Suppressor macrophage (primary cell): ENCODE data around the gene RSPH4A.
A peak's percentile ranks its signal among the peaks of the same experiment; 100 is the strongest.
"Not testable (repeated sequence)": the region's sequence is repeated elsewhere in the genome, so short reads cannot be mapped to it uniquely, and the experiment has no call there.

Experiments used
- DNase-seq, 4 experiments: peaks; one replicate each; pipeline ENCODE4 v3.0.0-alpha.2; 2020 to 2022

RSPH4A gene

DNA sequence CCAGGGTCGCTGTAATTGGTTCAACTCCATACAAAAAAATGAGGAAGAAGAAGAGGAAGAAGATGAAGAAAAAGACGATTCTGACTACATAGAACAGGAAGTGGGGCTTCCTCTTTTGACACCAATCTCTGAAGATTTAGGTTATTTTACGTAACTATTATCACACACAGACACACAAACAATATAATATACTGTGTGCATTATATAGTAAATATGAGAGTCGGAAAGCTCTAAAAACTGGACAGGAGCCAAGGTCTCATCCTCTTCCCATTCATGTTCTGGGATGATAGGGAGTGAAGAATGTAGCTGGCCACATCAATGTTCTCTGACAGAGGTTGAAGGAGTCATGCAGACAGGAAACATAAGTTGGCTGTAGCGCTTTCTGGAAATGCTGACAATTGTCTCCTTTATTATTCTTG is 13.3 kb downstream of the RSPH4A start:
- peak in 3 of 4 experiments; percentile 11 to 60 (median 22) for DNase-seq

DNA sequence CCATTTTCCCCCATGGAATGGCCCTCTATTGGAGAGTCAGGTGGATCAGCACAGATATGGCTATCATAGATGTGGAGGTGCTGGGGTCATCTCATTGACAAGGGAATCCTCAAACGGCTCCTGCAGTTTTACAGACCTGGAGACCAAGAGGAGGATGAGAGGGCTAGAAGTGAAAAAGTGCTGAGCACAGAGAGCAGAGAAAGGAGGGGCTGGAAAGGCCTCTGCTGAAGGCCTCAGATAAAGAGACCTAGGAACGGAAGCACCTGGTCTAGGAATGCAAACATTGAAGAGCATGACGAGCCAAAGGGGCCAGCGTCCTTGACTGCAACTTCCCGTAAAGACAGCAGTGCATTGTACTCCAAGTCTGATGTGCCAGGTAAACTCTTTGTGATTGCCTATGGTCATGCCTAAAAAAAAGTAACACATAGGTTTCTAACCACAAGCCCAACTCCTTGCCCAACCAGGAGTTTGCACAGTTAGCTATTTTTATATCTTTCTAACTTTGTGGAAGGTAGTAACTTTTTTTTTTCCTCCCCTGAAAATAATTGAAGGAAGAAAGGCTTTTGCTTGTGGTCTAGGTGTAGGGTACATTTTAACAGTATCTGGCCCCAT is 15.2 kb downstream of the RSPH4A start:
- DNase-seq = no peak

- no peak for DNase-seq
Observed at GRCh38 chr6:116633685-116634084, 17.4 kb downstream of the RSPH4A start.

DNA sequence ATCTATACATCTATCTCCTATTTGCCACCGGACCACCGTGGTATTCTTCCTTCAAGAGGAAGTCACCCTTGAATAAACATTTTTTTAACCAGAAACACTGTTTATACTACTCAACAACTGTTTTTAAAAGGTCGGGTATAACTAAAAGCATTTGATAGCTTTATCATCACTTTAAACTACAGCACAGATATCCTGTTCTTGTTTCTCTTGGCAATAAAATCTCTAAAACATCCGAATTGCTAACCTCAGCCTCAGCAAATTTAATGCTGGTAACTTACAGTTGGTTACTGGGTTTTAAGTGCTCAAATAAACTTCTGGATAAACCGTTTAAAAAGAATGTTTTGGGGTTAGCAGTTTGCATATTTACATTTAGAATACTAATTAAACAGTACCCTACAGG is 31.9 kb downstream of the RSPH4A start:
- no peak for DNase-seq

DNA sequence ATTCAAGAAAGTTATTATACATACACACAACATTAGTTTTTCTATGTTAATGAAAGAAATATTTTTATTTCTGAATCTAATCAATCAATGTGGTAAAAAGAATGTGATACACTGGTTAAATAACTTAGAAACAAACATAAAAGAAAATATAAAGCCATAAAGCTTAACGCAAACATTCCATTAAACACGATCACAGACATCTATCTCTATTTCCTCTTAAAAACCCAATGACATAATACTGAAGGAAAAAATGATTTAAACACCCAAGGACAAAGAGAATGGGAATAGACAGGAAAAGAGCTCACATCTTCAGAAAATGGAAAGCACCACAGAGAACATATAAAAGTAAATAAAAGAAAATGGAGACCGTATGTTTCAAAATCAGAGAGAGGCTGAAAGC is 32.9 kb downstream of the RSPH4A start:
- no peak for DNase-seq

- DNase-seq = no peak
Observed at GRCh38 chr6:116651916-116652315, 35.6 kb downstream of the RSPH4A start.

DNA sequence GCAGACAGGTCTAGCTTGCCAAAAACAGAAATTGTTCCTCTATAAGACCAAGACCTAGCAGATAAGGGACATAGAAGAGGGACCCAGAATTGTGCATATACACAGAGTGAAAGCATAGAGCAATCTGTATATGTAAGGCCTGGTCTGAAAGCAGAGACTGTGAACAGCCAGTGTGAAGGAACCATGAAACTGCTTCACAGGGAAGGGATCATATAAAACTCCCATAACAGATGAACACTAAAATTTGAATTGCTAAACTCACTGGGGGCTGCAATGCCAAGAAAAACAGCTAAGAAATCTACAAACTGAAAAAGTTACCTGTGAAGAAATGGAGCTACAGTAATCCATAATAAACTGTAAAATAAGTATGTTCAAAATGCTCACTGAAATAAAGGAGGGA is 45.3 kb downstream of the RSPH4A start:
- DNase-seq = no peak

DNA sequence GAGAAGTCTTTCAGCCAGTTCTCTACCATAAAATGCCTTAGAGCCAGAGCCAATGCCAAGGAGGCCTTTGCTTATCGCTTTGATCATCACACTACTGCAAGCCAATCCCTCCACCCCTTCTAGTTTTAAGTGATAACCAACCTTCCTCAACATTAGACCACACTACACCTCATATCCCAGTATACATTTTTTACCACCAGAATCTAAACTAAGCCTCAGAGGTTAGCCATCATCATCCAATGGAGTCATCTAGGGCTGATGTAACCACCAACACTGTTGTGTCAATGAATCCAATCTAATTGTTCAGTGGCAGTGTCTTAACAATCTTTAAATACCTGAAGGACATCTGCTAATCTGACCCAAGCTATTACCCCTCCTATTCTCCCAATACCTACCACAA is 45.9 kb downstream of the RSPH4A start:
- no peak for DNase-seq

DNA sequence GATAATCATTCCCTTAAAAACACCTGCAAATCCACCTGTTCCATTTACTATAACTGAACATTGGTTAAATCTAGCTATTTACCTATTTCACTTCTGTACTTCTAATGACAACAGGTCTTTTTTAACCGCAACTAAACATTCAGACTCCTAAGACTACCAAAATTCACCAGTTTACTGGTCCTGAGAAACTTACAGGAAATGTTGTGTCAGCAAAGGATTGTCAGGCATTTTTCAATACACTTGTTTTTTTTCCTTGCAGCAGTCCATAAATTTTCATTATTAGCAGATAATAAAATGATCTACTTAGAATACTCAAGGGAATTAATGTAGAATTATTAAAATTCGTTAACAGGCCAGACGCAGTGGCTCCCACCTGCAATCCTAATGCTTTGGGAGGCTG is 47.0 kb downstream of the RSPH4A start:
- DNase-seq = no peak

- DNase-seq = not testable (repeated sequence)
Observed at GRCh38 chr6:116664169-116664568, 47.9 kb downstream of the RSPH4A start.

DNA sequence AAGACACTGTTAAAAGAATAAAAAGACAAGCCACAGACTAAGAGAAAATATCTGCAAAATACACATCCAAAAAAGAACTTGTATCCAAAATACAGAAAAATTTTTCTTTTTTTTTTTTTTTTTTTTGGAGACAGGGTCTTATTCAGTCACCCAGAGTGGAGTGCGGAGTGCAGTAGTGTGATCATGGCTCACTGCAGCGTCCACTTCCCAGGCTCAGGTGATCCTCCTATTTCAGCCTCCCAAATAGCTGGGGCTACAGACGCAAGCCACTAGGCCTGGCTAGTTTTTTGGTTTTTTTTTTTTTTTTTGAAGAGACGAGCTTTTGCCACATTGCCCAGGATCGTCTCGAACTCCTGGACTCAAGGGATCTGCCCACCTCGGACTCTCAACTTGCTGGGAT is 49.2 kb downstream of the RSPH4A start:
- DNase-seq = no peak

GRCh38 chr6:116666869-116667268 is 50.6 kb downstream of the RSPH4A start:
- no peak for DNase-seq

- DNase-seq = peak; percentile 32 to 67 (median 57)
Observed at GRCh38 chr6:116667623-116668022, 51.3 kb downstream of the RSPH4A start.

- DNase-seq = no peak
Observed at GRCh38 chr6:116672306-116672705, 56.0 kb downstream of the RSPH4A start.

DNA sequence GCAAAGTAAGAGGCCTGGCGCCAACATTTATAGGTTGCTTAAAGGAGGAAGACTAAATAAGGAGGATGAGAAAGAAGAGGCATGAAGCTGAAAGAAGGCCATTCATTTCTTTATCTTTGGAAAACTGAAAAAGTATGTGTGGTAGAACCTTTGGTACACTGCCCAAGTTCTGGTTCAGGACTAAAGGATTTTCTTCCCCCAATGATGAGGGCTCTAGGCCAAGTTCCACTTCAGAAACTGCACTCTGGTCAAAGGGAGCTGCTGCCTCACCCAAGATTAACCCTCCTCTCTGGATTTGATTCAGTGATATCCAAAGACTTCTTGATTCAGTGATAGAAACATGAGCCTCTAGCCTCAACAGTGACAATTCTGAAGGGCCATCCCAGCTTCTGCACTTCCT is 59.7 kb downstream of the RSPH4A start:
- no peak for DNase-seq

DNA sequence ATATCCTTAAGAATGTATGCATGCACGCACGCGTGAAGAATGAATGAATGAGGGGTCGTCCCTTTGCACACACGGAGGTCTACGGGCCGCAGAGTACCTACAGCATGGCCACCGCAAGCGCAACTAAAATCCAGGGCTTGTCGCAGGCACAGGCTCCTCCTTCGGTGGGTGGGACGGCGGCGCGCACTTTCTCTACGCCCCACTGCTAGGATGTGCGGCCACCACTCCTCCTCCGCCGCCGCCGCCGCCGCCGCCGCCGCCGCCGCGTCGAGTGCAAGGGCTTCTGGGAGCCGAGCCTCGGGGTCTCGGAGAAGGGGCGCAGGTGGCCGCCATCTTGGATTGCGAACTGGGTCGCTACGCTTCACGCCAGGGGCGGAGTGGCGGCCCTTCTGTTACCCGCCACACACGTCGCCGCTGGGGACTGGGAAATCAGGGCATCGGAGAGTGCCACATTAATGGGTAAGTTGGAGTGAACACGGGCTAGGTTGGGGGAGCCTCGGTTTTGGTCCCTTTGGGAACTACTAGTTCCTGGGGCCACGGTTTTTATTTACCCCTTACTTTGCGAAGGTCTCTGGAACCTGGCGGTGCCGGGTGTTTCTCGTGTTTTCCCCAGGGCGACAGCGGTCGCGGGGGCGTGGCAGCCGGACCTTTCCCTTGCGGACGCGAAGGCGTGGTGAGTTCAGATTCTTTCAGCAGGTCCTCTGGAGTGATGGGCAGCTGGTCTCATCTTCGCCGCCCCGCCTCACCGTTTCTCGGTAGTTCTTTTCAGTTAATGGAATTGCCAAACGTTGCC is 64.8 kb downstream of the RSPH4A start, which contains the start of gene KPNA5:
KPNA5 (plus strand) TSS at position 332 of the 793 bp plus-strand sequence; CDS start at position 456, 124 bp downstream.
- peak; percentile 92 to 95 (median 93) for DNase-seq

GRCh38 chr6:116682334-116682712 is 66.0 kb downstream of the RSPH4A start:
- peak; percentile 20 to 57 (median 54) for DNase-seq
